Measurements from ENCODE around the gene BOLA1. TPM values are rescaled to one million over a fixed set of nuclear protein-coding genes. Genes with fewer than 3 reads are reported as not detected.

BOLA1 gene
- total and polyA plus RNA-seq, 12 donors, result 12.2 to 63.8 (median 34.0) TPM

- H3K27ac ChIP-seq, result peak overlapping the region; percentile 95 to 100 (median 99)
- H3K4me1 ChIP-seq (replicated peaks in 1 of 2), result peaks cover 9 to 15% of the 10 kb centered on the region in 2 donors
- TF ChIP-seq, protein P1, sequence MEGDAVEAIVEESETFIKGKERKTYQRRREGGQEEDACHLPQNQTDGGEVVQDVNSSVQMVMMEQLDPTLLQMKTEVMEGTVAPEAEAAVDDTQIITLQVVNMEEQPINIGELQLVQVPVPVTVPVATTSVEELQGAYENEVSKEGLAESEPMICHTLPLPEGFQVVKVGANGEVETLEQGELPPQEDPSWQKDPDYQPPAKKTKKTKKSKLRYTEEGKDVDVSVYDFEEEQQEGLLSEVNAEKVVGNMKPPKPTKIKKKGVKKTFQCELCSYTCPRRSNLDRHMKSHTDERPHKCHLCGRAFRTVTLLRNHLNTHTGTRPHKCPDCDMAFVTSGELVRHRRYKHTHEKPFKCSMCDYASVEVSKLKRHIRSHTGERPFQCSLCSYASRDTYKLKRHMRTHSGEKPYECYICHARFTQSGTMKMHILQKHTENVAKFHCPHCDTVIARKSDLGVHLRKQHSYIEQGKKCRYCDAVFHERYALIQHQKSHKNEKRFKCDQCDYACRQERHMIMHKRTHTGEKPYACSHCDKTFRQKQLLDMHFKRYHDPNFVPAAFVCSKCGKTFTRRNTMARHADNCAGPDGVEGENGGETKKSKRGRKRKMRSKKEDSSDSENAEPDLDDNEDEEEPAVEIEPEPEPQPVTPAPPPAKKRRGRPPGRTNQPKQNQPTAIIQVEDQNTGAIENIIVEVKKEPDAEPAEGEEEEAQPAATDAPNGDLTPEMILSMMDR (IDR thresholded peaks at IDR 0.05), result no peak
- TF ChIP-seq POLR2A (IDR thresholded peaks at IDR 0.05), result no peak
- H3K9me3 ChIP-seq (replicated peaks in 1 of 3), result no peaks in the 10 kb centered on the region
- peak overlapping the region in 1 of 4 donors; percentile 81 for H3K4me3 ChIP-seq
- peak; percentile 37 to 82 (median 52) for DNase-seq
- H3K36me3 ChIP-seq (replicated peaks in 1 of 2), result no peaks in the 10 kb centered on the region
- no peaks in the 10 kb centered on the region for H3K27me3 ChIP-seq
- 18 to 27% (median 20%) methylated on average over 6 of the region's 6 CpGs for WGBS, 4 donors
- intact Hi-C loops (cut with DNase I), result no loop called here
These were observed 10.4 kb upstream of the BOLA1 start for GRCh38 chr1:149888999-149889289.

DNA sequence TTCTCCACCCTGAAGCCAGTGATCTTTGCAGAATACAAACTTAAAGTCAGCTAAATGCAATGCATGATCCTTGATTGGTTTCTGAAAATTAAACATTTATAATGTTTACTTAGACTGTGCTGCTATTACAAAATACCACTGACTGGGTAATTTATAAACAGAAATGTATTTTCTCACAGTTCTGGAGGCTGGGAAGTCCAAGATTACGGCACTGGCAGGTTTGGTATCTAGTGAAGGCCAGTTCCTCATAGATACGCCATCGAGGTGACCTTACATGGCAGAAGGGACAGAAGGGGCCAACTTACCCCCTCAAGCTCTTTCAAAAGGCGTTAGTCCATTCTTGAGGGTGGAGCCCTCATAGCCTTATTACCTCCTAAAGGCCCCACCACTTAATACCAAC lies 2.8 kb upstream of the BOLA1 start:
- Histone ChIP-seq H3K9me3 (replicated peaks in 1 of 3) (no peaks in the 10 kb centered on the region), H3K4me1 (replicated peaks in 1 of 2) (peaks cover 0 to 6% of the 10 kb centered on the region in 2 donors), H3K27me3 (no peaks in the 10 kb centered on the region), H3K36me3 (replicated peaks in 1 of 2) (no peaks in the 10 kb centered on the region), H3K4me3 (no peak overlapping the region), H3K27ac (no peak overlapping the region)
- DNase-seq, result peak in 2 of 7 donors; percentile 7 to 13
- WGBS, 4 donors, result 86 to 93% (median 91%) methylated on average over 4 of the region's 4 CpGs
- TF ChIP-seq POLR2A (IDR thresholded peaks at IDR 0.05), result no peak
- TF ChIP-seq, protein P1 (IDR thresholded peaks at IDR 0.05), result no peak
- intact Hi-C loops (cut with DNase I), result no loop called here

DNA sequence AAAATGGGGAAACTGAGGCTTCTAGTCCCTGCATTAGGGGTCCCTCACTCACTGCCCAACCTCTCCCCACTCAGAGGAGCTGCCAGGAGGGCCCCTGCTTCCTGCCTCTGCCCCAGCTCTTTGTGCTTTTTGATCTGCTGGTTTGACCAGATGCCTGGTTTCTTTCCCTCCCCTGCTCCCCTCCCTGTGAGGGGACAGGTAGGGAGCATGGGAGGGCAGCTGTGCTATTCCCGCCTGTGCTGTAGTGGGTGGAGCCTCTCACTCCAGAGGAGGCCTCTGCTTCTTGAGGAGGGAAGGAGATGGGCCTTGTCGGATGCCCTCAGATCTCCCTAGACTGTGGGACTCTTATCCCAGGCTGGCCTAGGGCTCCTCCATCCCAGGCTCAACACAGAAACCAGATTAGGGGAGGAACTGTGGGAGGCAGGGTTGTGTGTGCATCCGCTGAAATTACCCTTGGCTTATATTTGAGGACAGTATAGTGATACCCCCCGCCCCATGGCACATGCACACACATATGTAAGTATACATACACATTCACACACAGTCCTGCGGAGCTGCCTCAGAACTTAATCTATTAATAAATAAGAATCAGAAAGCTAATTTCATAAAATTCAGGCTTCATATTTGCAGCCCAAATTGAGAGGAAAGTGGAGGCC lies 4.6 kb downstream of the BOLA1 start:
- H3K4me3 ChIP-seq, result no peak overlapping the region
- TF ChIP-seq POLR2A (IDR thresholded peaks at IDR 0.05), result no peak
- TF ChIP-seq, protein P1 (IDR thresholded peaks at IDR 0.05), result no peak
- no peaks in the 10 kb centered on the region for H3K27me3 ChIP-seq
- H3K27ac ChIP-seq, result no peak overlapping the region
- no peak for DNase-seq
- intact Hi-C loops (cut with DNase I), result no loop called here
- no peaks in the 10 kb centered on the region for H3K36me3 ChIP-seq (replicated peaks in 1 of 2)
- WGBS, 4 donors, result 85 to 93% (median 89%) methylated on average over 3 to 5 of the region's 5 CpGs
- peaks cover 0 to 6% of the 10 kb centered on the region in 2 donors for H3K4me1 ChIP-seq (replicated peaks in 1 of 2)
- H3K9me3 ChIP-seq (replicated peaks in 1 of 3), result no peaks in the 10 kb centered on the region

GRCh38 chr1:149906570-149907075 lies 7.3 kb downstream of the BOLA1 start:
- Histone ChIP-seq H3K4me1 (replicated peaks in 1 of 2) (no peaks in the 10 kb centered on the region), H3K9me3 (replicated peaks in 1 of 3) (no peaks in the 10 kb centered on the region), H3K27me3 (no peaks in the 10 kb centered on the region), H3K36me3 (replicated peaks in 1 of 2) (no peaks in the 10 kb centered on the region), H3K27ac (no peak overlapping the region), H3K4me3 (no peak overlapping the region)
- no peak for DNase-seq
- WGBS, 4 donors, result 79 to 95% (median 87%) methylated on average over 9 to 10 of the region's 10 CpGs
- intact Hi-C loops (cut with DNase I), result no loop called here
- TF ChIP-seq, protein P1 (IDR thresholded peaks at IDR 0.05), result no peak
- no peak for TF ChIP-seq POLR2A (IDR thresholded peaks at IDR 0.05)
